BLaER1 (cell line): Measurements from ENCODE around the gene MYT1.
"Not testable (repeated sequence)": the region's sequence is repeated elsewhere in the genome, so short reads cannot be mapped to it uniquely, and the experiment has no call there.

ENCODE experiments used
- H3K27ac ChIP-seq: shearing (Covaris generic); formaldehyde crosslinking; 2 replicates; pipeline ENCODE4 v1.8.1; 2022
- H3K27me3 ChIP-seq: shearing (Covaris generic); formaldehyde crosslinking; 2 replicates; pipeline ENCODE4 v1.8.1; 2022
- H3K36me3 ChIP-seq: shearing (Covaris generic); formaldehyde crosslinking; 2 replicates; pipeline ENCODE4 v1.8.1; 2022
- H3K4me1 ChIP-seq: shearing (Covaris generic); formaldehyde crosslinking; 2 replicates; pipeline ENCODE4 v1.8.1; 2022
- H3K4me2 ChIP-seq: shearing (Covaris generic); formaldehyde crosslinking; 2 replicates; pipeline ENCODE4 v1.8.1; 2022
- H3K4me3 ChIP-seq: shearing (Covaris generic); formaldehyde crosslinking; 2 replicates; pipeline ENCODE4 v1.8.1; 2022
- H3K9ac ChIP-seq: shearing (Covaris generic); formaldehyde crosslinking; 2 replicates; pipeline ENCODE4 v1.8.1; 2022
- H3K9me3 ChIP-seq: shearing (Covaris generic); formaldehyde crosslinking; 2 replicates; pipeline ENCODE4 v1.8.1; 2022
- H4K20me1 ChIP-seq: shearing (Covaris generic); formaldehyde crosslinking; 2 replicates; pipeline ENCODE4 v1.8.1; 2022
- Cebpa-rat ChIP-seq: shearing (Covaris generic); IDR thresholded peaks from 2 replicates; pipeline ENCODE4 v1.8.1; 2022

The MYT1 gene

GRCh38 chr20:64180673-64181072 lies 16.4 kb downstream of the MYT1 start:
- H3K4me1 ChIP-seq, result peaks cover 6% of the 10 kb centered on the region; the same call in 1 of the 2 replicates
- no peaks in the 10 kb centered on the region for H4K20me1 ChIP-seq
- peaks cover 20% of the 10 kb centered on the region for H3K9me3 ChIP-seq
- H3K36me3 ChIP-seq, result no peaks in the 10 kb centered on the region
- TF ChIP-seq Cebpa-rat, result no peak
- no peak overlapping the region for H3K27ac ChIP-seq
- H3K4me2 ChIP-seq, result no peak overlapping the region
- peaks cover 24% of the 10 kb centered on the region for H3K27me3 ChIP-seq
- H3K4me3 ChIP-seq, result no peak overlapping the region
- no peak overlapping the region for H3K9ac ChIP-seq

DNA sequence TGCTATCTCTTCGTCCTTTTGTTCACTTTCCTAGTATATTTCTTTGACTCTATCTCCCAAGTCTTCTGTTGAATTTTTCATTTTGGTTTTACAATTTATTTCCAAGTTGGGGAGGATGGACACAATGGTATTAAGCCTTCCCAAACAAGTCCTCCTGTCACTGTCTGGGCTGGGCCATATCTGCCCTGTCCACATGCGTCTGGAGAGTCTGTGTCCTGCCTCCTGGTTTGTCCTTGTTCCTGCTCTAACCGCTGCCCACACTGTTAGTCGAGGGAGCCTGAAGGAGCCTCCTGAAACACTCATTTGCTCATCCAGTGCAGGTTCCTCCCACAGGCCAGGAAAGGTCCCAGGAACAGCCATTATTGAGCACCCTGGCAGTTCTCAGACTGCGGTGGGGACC lies 17.1 kb downstream of the MYT1 start:
- Histone ChIP-seq H3K27ac (no peak overlapping the region), H3K36me3 (no peaks in the 10 kb centered on the region), H3K4me3 (no peak overlapping the region), H3K4me1 (peaks cover 6% of the 10 kb centered on the region; the same call in 1 of the 2 replicates), H4K20me1 (no peaks in the 10 kb centered on the region), H3K4me2 (no peak overlapping the region), H3K9ac (no peak overlapping the region), H3K27me3 (peaks cover 19% of the 10 kb centered on the region), H3K9me3 (peaks cover 27% of the 10 kb centered on the region)
- no peak for TF ChIP-seq Cebpa-rat

DNA sequence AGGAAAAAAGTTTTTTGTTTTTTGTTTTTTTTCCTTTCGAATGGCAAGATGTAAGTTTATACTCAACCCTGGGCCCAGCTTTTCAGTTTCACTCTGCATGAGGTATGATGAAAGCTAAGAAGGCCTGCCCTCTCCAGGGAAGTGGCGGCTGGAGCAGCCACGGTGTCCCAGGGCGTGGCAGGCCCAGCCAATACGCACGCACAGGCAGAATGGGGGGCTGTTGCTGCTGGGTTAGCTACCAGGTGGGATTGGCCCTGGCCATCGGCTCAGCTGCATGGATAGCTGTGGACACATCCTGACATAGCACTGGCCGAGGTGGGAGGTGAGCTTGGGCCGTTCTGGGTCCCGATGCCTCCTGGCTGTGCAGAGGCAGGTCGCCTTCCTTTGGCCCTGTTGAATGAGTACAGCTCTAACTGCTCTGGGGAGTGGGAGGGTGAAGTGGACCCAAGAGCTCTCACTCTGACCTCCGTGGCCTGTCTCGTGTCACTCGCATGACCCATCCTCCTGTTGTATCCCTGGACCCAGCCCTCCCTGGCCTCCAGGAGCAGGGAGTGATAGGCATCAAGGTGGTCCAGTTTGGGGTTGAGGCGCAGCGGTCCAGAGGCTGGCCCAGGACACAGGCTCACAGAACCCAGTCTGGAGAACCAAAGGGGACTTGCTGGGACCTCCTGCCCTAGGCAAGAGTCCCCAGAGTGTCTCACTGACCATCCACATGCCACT lies 18.1 kb downstream of the MYT1 start:
- Histone ChIP-seq H3K27ac (no peak overlapping the region), H3K9ac (no peak overlapping the region)

GRCh38 chr20:64183313-64183712 lies 19.1 kb downstream of the MYT1 start:
- Histone ChIP-seq H3K36me3 (no peaks in the 10 kb centered on the region), H3K27me3 (peaks cover 1% of the 10 kb centered on the region; the same call in 1 of the 2 replicates), H3K9ac (no peak overlapping the region), H3K4me3 (no peak overlapping the region), H3K4me1 (no peaks in the 10 kb centered on the region), H3K9me3 (peaks cover 36% of the 10 kb centered on the region), H3K4me2 (no peak overlapping the region), H4K20me1 (no peaks in the 10 kb centered on the region), H3K27ac (no peak overlapping the region)
- no peak for TF ChIP-seq Cebpa-rat

More for the DNA sequence above, 18.1 kb downstream of the MYT1 start:
- Histone ChIP-seq H3K27me3 (peaks cover 10% of the 10 kb centered on the region; the same call in 1 of the 2 replicates), H3K4me1 (0 out of 2 replicates have a peak, but pooled peaks cover under 1% of the 10 kb centered on the region), H3K9me3 (peaks cover 36% of the 10 kb centered on the region), H3K4me2 (no peak overlapping the region), H3K4me3 (no peak overlapping the region), H3K36me3 (no peaks in the 10 kb centered on the region), H4K20me1 (no peaks in the 10 kb centered on the region)
- TF ChIP-seq Cebpa-rat, result no peak

- Histone ChIP-seq H3K9me3 (peaks cover 27% of the 10 kb centered on the region), H3K4me2 (no peak overlapping the region), H3K27ac (no peak overlapping the region), H3K36me3 (no peaks in the 10 kb centered on the region), H3K4me1 (no peaks in the 10 kb centered on the region), H3K9ac (no peak overlapping the region), H4K20me1 (no peaks in the 10 kb centered on the region), H3K27me3 (no peaks in the 10 kb centered on the region), H3K4me3 (no peak overlapping the region)
- TF ChIP-seq Cebpa-rat, result no peak
Measured at GRCh38 chr20:64184795-64185194, 20.5 kb downstream of the MYT1 start.

GRCh38 chr20:64185276-64185900 lies 21.1 kb downstream of the MYT1 start:
- peaks cover 27% of the 10 kb centered on the region for H3K9me3 ChIP-seq
- H3K4me3 ChIP-seq, result no peak overlapping the region

DNA sequence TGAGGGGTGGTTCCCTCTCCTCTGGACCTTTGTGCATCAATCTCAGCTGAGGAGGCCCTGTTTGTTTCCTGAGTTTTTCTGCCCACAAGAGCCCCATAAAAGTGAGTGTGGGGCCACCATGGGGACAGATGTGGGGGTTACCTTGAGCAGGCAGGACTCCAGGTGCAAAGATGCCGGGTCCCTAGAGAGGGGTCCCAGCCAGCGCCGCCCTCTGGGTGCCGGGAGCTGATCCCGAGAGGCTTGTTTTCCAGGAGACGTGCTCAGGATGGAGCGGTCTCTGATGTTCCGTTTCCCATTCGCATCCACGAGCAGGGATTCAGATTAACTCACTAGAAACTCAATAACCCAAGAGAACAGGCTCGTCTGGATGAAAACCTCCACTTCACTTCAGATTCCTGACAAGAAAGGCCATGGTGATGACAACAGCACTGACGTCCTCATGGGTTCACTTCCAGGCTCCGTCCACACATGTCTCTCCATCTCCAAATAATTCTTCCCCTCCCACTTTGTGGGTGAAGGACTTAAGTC lies 21.9 kb downstream of the MYT1 start:
- no peaks in the 10 kb centered on the region for H3K27me3 ChIP-seq
- H3K36me3 ChIP-seq, result no peaks in the 10 kb centered on the region
- H3K27ac ChIP-seq, result no peak overlapping the region
- H3K4me3 ChIP-seq, result no peak overlapping the region
- no peaks in the 10 kb centered on the region for H4K20me1 ChIP-seq
- no peak for TF ChIP-seq Cebpa-rat
- H3K4me2 ChIP-seq, result no peak overlapping the region
- H3K9me3 ChIP-seq, result peaks cover 27% of the 10 kb centered on the region
- no peak overlapping the region for H3K9ac ChIP-seq
- H3K4me1 ChIP-seq, result no peaks in the 10 kb centered on the region

More at GRCh38 chr20:64185276-64185900, 21.1 kb downstream of the MYT1 start:
- H3K27me3 ChIP-seq, result no peaks in the 10 kb centered on the region
- H3K27ac ChIP-seq, result no peak overlapping the region
- no peaks in the 10 kb centered on the region for H3K36me3 ChIP-seq
- no peak overlapping the region for H3K4me2 ChIP-seq
- no peak overlapping the region for H3K9ac ChIP-seq
- TF ChIP-seq Cebpa-rat, result no peak
- H4K20me1 ChIP-seq, result no peaks in the 10 kb centered on the region
- H3K4me1 ChIP-seq, result no peaks in the 10 kb centered on the region

DNA sequence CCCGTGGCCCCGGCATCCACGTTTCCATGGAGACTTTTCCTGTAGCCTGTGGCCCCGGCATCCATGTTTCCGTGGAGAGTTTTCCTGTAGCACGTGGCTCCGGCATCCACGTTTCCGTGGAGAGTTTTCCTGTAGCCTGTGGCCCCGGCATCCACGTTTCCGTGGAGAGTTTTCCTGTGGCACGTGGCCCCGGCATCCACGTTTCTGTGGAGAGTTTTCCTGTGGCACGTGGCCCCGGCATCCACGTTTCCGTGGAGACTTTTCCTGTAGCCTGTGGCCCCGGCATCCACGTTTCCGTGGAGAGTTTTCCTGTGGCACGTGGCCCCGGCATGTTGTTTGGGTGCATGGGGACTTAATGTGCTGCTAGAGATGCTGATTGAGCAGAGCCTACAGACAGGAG lies 23.0 kb downstream of the MYT1 start:
- H3K9me3 ChIP-seq, result peaks cover 27% of the 10 kb centered on the region
- not testable (repeated sequence) for H3K9ac ChIP-seq, H3K4me1 ChIP-seq, H3K27me3 ChIP-seq, H4K20me1 ChIP-seq, H3K27ac ChIP-seq, H3K4me3 ChIP-seq, H3K36me3 ChIP-seq, H3K4me2 ChIP-seq

DNA sequence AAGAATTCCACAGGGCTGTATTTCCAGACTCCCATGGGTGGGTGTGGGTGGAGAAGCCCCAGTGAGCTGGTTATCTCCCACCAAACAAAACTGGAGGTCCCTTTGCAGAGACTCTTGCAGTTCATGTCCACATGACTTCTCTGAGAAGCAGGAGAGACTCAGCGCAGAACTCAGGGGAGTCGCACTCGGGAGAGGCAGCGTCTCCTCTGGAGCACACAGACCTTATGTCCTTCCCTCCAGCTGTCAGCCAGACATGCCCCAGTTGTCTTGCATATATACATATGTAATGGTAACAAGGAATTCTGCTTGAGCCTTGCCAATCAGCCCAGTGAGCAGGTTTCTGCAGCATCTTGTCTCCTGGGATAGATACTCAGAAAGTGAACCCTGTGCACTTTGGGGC lies 23.8 kb downstream of the MYT1 start:
- H3K4me1 ChIP-seq, result peaks cover 10% of the 10 kb centered on the region
- H3K4me3 ChIP-seq, result no peak overlapping the region
- H4K20me1 ChIP-seq, result no peaks in the 10 kb centered on the region
- H3K9ac ChIP-seq, result no peak overlapping the region
- peaks cover 27% of the 10 kb centered on the region for H3K9me3 ChIP-seq
- TF ChIP-seq Cebpa-rat, result no peak
- H3K36me3 ChIP-seq, result no peaks in the 10 kb centered on the region
- H3K4me2 ChIP-seq, result no peak overlapping the region
- no peak overlapping the region for H3K27ac ChIP-seq
- H3K27me3 ChIP-seq, result no peaks in the 10 kb centered on the region

- no peaks in the 10 kb centered on the region for H3K27me3 ChIP-seq
- H3K9ac ChIP-seq, result no peak overlapping the region
- H3K9me3 ChIP-seq, result peaks cover 27% of the 10 kb centered on the region
- H3K36me3 ChIP-seq, result no peaks in the 10 kb centered on the region
- peaks cover 18% of the 10 kb centered on the region for H3K4me1 ChIP-seq
- no peaks in the 10 kb centered on the region for H4K20me1 ChIP-seq
- H3K27ac ChIP-seq, result no peak overlapping the region
- H3K4me2 ChIP-seq, result no peak overlapping the region
- no peak for TF ChIP-seq Cebpa-rat
- no peak overlapping the region for H3K4me3 ChIP-seq
Measured at GRCh38 chr20:64188682-64189529, 24.7 kb downstream of the MYT1 start.
